Measurements from ENCODE around the gene DSCAM. TPM values are rescaled to one million over a fixed set of nuclear protein-coding genes. Genes with fewer than 3 reads are reported as not detected.

The DSCAM gene
- total and polyA plus RNA-seq, 10 of the 15 experiments (the other 5 are each of a cell fraction or from before 2014, with no cell fraction given): not detected

DNA sequence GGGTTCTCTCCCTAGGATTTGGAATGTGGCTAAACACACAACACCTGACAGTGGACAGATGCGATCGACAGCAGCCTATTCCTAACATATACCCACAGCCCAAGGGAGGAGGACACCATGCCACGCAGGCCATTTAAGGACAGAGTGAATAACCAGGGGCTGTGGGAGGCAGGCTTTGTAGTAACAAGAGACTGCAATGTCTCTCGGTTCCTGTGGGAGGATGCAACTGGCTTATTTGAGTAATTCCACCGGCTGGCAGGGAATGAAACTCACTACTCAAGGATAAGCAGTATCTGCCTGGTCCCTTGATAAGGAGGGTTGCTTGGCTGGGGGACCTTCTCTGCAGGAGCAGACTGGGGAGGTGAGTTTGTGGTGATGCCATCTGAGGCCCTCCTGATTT is 870.2 kb downstream of the DSCAM start:
- DNase-seq (ENCODE audit: low read depth, low spot score) (no peak), FAIRE-seq (no peak), ATAC-seq (no peak)
- H3K4me1 ChIP-seq (ENCODE audit: control insufficient read depth, insufficient read depth, low read length): no peaks in the 10 kb centered on the region
- no TSS peak for BruUV-seq (replicated peaks)
- no peak overlapping the region for H2AFZ ChIP-seq (ENCODE audit: control insufficient read depth, low read depth, low read length)
- CTCF ChIA-PET: no interaction called here
- intact Hi-C loops (cut with micrococcal nuclease; ENCODE audit: unreplicated experiment) (no loop called here), in situ Hi-C loops (cut with MboI) (no loop called here)
- H3K9ac ChIP-seq (ENCODE audit: control insufficient read depth, insufficient read depth, low read length): no peak overlapping the region
- SMC1A ChIA-PET (ENCODE audit: uncharacterized antibody, unreplicated experiment): no interaction called here
- no peak overlapping the region for H3K4me3 ChIP-seq
- no peaks in the 10 kb centered on the region for H3K79me2 ChIP-seq (ENCODE audit: control insufficient read depth, insufficient read depth, low read length)
- no peaks in the 10 kb centered on the region for H3K27me3 ChIP-seq (replicated peaks in 1 of 2; ENCODE audit: control insufficient read depth in 2 of 2, insufficient read depth in 2 of 2, low read length in 1 of 2)
- no peak overlapping the region for H3K4me2 ChIP-seq (ENCODE audit: control insufficient read depth, insufficient read depth)
- RAD21 ChIA-PET (ENCODE audit: unreplicated experiment): no interaction called here
- H3K36me3 ChIP-seq (ENCODE audit: control insufficient read depth in 2 of 2, insufficient read depth in 2 of 2, low read length in 1 of 2): no peaks in the 10 kb centered on the region
- WGBS (ENCODE audit: insufficient coverage, insufficient replicate concordance, low lambda C conversion rate, missing lambda C conversion rate): 46% methylated on average over 5 of the region's 5 CpGs
- POLR2A ChIA-PET: no interaction called here
- H3K9me3 ChIP-seq (replicated peaks; ENCODE audit: control insufficient read depth, insufficient read depth, low read length): no peaks in the 10 kb centered on the region; the same call in 2 of the 3 replicates
- H3K27ac ChIP-seq (ENCODE audit: control insufficient read depth, insufficient read depth): no peak overlapping the region
- H4K20me1 ChIP-seq (ENCODE audit: control insufficient read depth, insufficient read depth): no peaks in the 10 kb centered on the region
- TF ChIP-seq LARP7 (IDR thresholded peaks at IDR 0.05) (no peak), RAD51 (IDR thresholded peaks at IDR 0.05) (no peak), TCF3 (IDR thresholded peaks at IDR 0.05; ENCODE audit: borderline replicate concordance, insufficient read depth, low read depth, low read length) (no peak), RFX5 (IDR thresholded peaks at IDR 0.05; ENCODE audit: low read depth, low read length) (no peak), EZH2 (IDR thresholded peaks at IDR 0.05; ENCODE audit: borderline replicate concordance, control insufficient read depth, low read depth, low read length) (no peak), IKZF2 (IDR thresholded peaks at IDR 0.05) (no peak), BHLHE40 (IDR thresholded peaks at IDR 0.05; ENCODE audit: borderline replicate concordance in 1 of 2, low read depth in 2 of 2, low read length in 1 of 2) (no peak), SMARCA5 (IDR thresholded peaks at IDR 0.05) (no peak), SREBF1 (IDR thresholded peaks at IDR 0.05; ENCODE audit: low read length) (no peak)
- TF ChIP-seq, protein P1, sequence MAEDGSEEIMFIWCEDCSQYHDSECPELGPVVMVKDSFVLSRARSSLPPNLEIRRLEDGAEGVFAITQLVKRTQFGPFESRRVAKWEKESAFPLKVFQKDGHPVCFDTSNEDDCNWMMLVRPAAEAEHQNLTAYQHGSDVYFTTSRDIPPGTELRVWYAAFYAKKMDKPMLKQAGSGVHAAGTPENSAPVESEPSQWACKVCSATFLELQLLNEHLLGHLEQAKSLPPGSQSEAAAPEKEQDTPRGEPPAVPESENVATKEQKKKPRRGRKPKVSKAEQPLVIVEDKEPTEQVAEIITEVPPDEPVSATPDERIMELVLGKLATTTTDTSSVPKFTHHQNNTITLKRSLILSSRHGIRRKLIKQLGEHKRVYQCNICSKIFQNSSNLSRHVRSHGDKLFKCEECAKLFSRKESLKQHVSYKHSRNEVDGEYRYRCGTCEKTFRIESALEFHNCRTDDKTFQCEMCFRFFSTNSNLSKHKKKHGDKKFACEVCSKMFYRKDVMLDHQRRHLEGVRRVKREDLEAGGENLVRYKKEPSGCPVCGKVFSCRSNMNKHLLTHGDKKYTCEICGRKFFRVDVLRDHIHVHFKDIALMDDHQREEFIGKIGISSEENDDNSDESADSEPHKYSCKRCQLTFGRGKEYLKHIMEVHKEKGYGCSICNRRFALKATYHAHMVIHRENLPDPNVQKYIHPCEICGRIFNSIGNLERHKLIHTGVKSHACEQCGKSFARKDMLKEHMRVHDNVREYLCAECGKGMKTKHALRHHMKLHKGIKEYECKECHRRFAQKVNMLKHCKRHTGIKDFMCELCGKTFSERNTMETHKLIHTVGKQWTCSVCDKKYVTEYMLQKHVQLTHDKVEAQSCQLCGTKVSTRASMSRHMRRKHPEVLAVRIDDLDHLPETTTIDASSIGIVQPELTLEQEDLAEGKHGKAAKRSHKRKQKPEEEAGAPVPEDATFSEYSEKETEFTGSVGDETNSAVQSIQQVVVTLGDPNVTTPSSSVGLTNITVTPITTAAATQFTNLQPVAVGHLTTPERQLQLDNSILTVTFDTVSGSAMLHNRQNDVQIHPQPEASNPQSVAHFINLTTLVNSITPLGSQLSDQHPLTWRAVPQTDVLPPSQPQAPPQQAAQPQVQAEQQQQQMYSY (CRISPR knock-in tag; IDR thresholded peaks at IDR 0.05): no peak
- TF ChIP-seq, protein P2, sequence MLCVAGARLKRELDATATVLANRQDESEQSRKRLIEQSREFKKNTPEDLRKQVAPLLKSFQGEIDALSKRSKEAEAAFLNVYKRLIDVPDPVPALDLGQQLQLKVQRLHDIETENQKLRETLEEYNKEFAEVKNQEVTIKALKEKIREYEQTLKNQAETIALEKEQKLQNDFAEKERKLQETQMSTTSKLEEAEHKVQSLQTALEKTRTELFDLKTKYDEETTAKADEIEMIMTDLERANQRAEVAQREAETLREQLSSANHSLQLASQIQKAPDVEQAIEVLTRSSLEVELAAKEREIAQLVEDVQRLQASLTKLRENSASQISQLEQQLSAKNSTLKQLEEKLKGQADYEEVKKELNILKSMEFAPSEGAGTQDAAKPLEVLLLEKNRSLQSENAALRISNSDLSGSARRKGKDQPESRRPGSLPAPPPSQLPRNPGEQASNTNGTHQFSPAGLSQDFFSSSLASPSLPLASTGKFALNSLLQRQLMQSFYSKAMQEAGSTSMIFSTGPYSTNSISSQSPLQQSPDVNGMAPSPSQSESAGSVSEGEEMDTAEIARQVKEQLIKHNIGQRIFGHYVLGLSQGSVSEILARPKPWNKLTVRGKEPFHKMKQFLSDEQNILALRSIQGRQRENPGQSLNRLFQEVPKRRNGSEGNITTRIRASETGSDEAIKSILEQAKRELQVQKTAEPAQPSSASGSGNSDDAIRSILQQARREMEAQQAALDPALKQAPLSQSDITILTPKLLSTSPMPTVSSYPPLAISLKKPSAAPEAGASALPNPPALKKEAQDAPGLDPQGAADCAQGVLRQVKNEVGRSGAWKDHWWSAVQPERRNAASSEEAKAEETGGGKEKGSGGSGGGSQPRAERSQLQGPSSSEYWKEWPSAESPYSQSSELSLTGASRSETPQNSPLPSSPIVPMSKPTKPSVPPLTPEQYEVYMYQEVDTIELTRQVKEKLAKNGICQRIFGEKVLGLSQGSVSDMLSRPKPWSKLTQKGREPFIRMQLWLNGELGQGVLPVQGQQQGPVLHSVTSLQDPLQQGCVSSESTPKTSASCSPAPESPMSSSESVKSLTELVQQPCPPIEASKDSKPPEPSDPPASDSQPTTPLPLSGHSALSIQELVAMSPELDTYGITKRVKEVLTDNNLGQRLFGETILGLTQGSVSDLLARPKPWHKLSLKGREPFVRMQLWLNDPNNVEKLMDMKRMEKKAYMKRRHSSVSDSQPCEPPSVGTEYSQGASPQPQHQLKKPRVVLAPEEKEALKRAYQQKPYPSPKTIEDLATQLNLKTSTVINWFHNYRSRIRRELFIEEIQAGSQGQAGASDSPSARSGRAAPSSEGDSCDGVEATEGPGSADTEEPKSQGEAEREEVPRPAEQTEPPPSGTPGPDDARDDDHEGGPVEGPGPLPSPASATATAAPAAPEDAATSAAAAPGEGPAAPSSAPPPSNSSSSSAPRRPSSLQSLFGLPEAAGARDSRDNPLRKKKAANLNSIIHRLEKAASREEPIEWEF (IDR thresholded peaks at IDR 0.05; ENCODE audit: insufficient replicate concordance, low read depth, low read length): no peak
- TF ChIP-seq, protein P3, sequence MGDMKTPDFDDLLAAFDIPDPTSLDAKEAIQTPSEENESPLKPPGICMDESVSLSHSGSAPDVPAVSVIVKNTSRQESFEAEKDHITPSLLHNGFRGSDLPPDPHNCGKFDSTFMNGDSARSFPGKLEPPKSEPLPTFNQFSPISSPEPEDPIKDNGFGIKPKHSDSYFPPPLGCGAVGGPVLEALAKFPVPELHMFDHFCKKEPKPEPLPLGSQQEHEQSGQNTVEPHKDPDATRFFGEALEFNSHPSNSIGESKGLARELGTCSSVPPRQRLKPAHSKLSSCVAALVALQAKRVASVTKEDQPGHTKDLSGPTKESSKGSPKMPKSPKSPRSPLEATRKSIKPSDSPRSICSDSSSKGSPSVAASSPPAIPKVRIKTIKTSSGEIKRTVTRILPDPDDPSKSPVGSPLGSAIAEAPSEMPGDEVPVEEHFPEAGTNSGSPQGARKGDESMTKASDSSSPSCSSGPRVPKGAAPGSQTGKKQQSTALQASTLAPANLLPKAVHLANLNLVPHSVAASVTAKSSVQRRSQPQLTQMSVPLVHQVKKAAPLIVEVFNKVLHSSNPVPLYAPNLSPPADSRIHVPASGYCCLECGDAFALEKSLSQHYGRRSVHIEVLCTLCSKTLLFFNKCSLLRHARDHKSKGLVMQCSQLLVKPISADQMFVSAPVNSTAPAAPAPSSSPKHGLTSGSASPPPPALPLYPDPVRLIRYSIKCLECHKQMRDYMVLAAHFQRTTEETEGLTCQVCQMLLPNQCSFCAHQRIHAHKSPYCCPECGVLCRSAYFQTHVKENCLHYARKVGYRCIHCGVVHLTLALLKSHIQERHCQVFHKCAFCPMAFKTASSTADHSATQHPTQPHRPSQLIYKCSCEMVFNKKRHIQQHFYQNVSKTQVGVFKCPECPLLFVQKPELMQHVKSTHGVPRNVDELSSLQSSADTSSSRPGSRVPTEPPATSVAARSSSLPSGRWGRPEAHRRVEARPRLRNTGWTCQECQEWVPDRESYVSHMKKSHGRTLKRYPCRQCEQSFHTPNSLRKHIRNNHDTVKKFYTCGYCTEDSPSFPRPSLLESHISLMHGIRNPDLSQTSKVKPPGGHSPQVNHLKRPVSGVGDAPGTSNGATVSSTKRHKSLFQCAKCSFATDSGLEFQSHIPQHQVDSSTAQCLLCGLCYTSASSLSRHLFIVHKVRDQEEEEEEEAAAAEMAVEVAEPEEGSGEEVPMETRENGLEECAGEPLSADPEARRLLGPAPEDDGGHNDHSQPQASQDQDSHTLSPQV (IDR thresholded peaks at IDR 0.05): no peak

All from GM12878 (cell line).